Left ventricle myocardium inferior (tissue), 1 donor: ENCODE data around the gene DNAH11. TPM values are rescaled to one million over a fixed set of nuclear protein-coding genes. Genes with fewer than 3 reads are reported as not detected.
"Not testable (repeated sequence)": the region's sequence is repeated elsewhere in the genome, so short reads cannot be mapped to it uniquely, and the experiment has no call there.

Experiments
- DNase-seq: peaks from one replicate; pipeline ENCODE4 v3.0.0-alpha.2; 2020
- H3K27ac ChIP-seq: fragments of 200-600 bp; replicated peaks from 2 replicates; pipeline ENCODE4 v1.8.0; 2021
- H3K27me3 ChIP-seq: fragments of 200-600 bp; 2 replicates; pipeline ENCODE4 v1.8.0; 2021; ENCODE audit warnings: low read depth
- H3K36me3 ChIP-seq: fragments of 200-600 bp; 2 replicates; pipeline ENCODE4 v1.8.0; 2021
- H3K4me1 ChIP-seq: fragments of 200-600 bp; 2 replicates; pipeline ENCODE4 v1.8.0; 2021
- H3K4me3 ChIP-seq: fragments of 200-600 bp; 2 replicates; pipeline ENCODE4 v1.8.0; 2021; ENCODE audit warnings: mild to moderate bottlenecking, moderate library complexity
- H3K9me3 ChIP-seq: fragments of 200-600 bp; replicated peaks from 2 replicates; pipeline ENCODE4 v1.8.0; 2021
- CTCF ChIP-seq: fragments of 200-600 bp; IDR thresholded peaks from 2 replicates; pipeline ENCODE4 v1.8.0; 2021; ENCODE audit warnings: antibody characterized with exemption, mild to moderate bottlenecking, borderline replicate concordance
- intact Hi-C: fragments of 100-400 bp; cut with micrococcal nuclease; formaldehyde crosslinking; loops from one replicate; pipeline ENCODE4 v1.11.0; 2022
- total RNA-seq: library from RNA; stranded (reverse); fragmentation: NEBNext Ultra II Directional; extraction: Animal tissue kit (Norgen Biotek cat#: 25700); gene quantifications from one replicate; pipeline ENCODE4 v1.2.1, GENCODE V29; 2021
- donor health status: DM: no; HTN: yes; CAD: no; lungs with severe emphysema.

Gene DNAH11
- total RNA-seq, 1 donor from 2014 or later: 0.74 TPM

- H3K9me3 ChIP-seq: no peaks in the 10 kb centered on the region
- no peaks in the 10 kb centered on the region for H3K27me3 ChIP-seq
- intact Hi-C loops: no loop called here
- TF ChIP-seq CTCF: no peak
- H3K4me1 ChIP-seq: peaks cover 14% of the 10 kb centered on the region
- no peak overlapping the region for H3K27ac ChIP-seq
- no peak for DNase-seq
- H3K36me3 ChIP-seq: no peaks in the 10 kb centered on the region
- H3K4me3 ChIP-seq: no peak overlapping the region
Measured at GRCh38 chr7:21883069-21883468, 340.2 kb downstream of the DNAH11 start.

- H3K4me1 ChIP-seq: peaks cover 14% of the 10 kb centered on the region
- H3K27ac ChIP-seq, H3K9me3 ChIP-seq, DNase-seq, H3K4me3 ChIP-seq, H3K36me3 ChIP-seq, H3K27me3 ChIP-seq, intact Hi-C loops: not testable (repeated sequence)
Measured at GRCh38 chr7:21883501-21883900, 340.7 kb downstream of the DNAH11 start.

- intact Hi-C loops: no loop called here
- Histone ChIP-seq H3K9me3 (no peaks in the 10 kb centered on the region), H3K4me3 (no peak overlapping the region), H3K27ac (no peak overlapping the region), H3K36me3 (no peaks in the 10 kb centered on the region), H3K4me1 (peaks cover 14% of the 10 kb centered on the region), H3K27me3 (no peaks in the 10 kb centered on the region)
- DNase-seq: no peak
- TF ChIP-seq CTCF: no peak
Measured at GRCh38 chr7:21884496-21884895, 341.7 kb downstream of the DNAH11 start.

GRCh38 chr7:21886396-21886795 is 343.6 kb downstream of the DNAH11 start:
- no peaks in the 10 kb centered on the region for H3K36me3 ChIP-seq
- H3K27ac ChIP-seq: no peak overlapping the region
- H3K27me3 ChIP-seq: no peaks in the 10 kb centered on the region
- H3K4me1 ChIP-seq: peaks cover 14% of the 10 kb centered on the region
- DNase-seq: no peak
- no peaks in the 10 kb centered on the region for H3K9me3 ChIP-seq
- intact Hi-C loops: no loop called here
- TF ChIP-seq CTCF: no peak
- no peak overlapping the region for H3K4me3 ChIP-seq

- H3K9me3 ChIP-seq: no peaks in the 10 kb centered on the region
- intact Hi-C loops: no loop called here
Measured at GRCh38 chr7:21887353-21887752, 344.5 kb downstream of the DNAH11 start.

GRCh38 chr7:21887779-21888178 is 344.9 kb downstream of the DNAH11 start:
- TF ChIP-seq CTCF: no peak
- intact Hi-C loops: no loop called here
- Histone ChIP-seq H3K27me3 (no peaks in the 10 kb centered on the region), H3K9me3 (no peaks in the 10 kb centered on the region), H3K4me3 (no peak overlapping the region), H3K27ac (no peak overlapping the region), H3K36me3 (no peaks in the 10 kb centered on the region), H3K4me1 (peaks cover 14% of the 10 kb centered on the region)
- no peak for DNase-seq

More at GRCh38 chr7:21887353-21887752, 344.5 kb downstream of the DNAH11 start:
- H3K36me3 ChIP-seq: no peaks in the 10 kb centered on the region
- TF ChIP-seq CTCF: no peak
- DNase-seq: no peak
- H3K4me1 ChIP-seq: peaks cover 14% of the 10 kb centered on the region
- no peak overlapping the region for H3K27ac ChIP-seq
- no peaks in the 10 kb centered on the region for H3K27me3 ChIP-seq
- no peak overlapping the region for H3K4me3 ChIP-seq
